Esophagus mucosa (tissue), 1 donor: ENCODE measurements around the gene KIF16B. TPM values are rescaled to one million over a fixed set of nuclear protein-coding genes. Genes with fewer than 3 reads are reported as not detected.

Source experiments
- ATAC-seq: fragments of 200-7000 bp; cut with Tn5 transposase; one replicate; pipeline ENCODE4 v1.9.1; 2020
- total RNA-seq: library from RNA; stranded (reverse); gene quantifications from one replicate; pipeline ENCODE4 v1.2.4, GENCODE V29; 2023
- donor health status: DM: yes; HTN: yes; CAD: no.

KIF16B gene
- total RNA-seq, 1 donor from 2014 or later: 12.7 TPM

GRCh38 chr20:16427571-16427970 lies 145.7 kb downstream of the KIF16B start:
- ATAC-seq: no peak

GRCh38 chr20:16424780-16425179 lies 148.5 kb downstream of the KIF16B start:
- ATAC-seq: no peak

- ATAC-seq: no peak
These were observed 149.7 kb downstream of the KIF16B start for GRCh38 chr20:16423311-16424212.

GRCh38 chr20:16419138-16419715 lies 154.0 kb downstream of the KIF16B start:
- ATAC-seq: no peak

- ATAC-seq: no peak
These were observed 154.6 kb downstream of the KIF16B start for GRCh38 chr20:16418616-16419015.

- no peak for ATAC-seq
These were observed 156.2 kb downstream of the KIF16B start for GRCh38 chr20:16417001-16417400.

- no peak for ATAC-seq
These were observed 157.9 kb downstream of the KIF16B start for GRCh38 chr20:16415071-16416053.

GRCh38 chr20:16412906-16413305 lies 160.3 kb downstream of the KIF16B start:
- no peak for ATAC-seq

- ATAC-seq: no peak
These were observed 161.9 kb downstream of the KIF16B start for GRCh38 chr20:16411361-16411760.

- ATAC-seq: no peak
These were observed 162.6 kb downstream of the KIF16B start for GRCh38 chr20:16410626-16411025.

GRCh38 chr20:16408981-16409380 lies 164.3 kb downstream of the KIF16B start:
- ATAC-seq: no peak

GRCh38 chr20:16407251-16408067 lies 165.8 kb downstream of the KIF16B start:
- ATAC-seq: no peak

GRCh38 chr20:16405254-16405653 lies 168.0 kb downstream of the KIF16B start:
- ATAC-seq: no peak

- ATAC-seq: no peak
These were observed 168.6 kb downstream of the KIF16B start for GRCh38 chr20:16404640-16405039.

GRCh38 chr20:16404171-16404570 lies 169.1 kb downstream of the KIF16B start:
- ATAC-seq: no peak

- no peak for ATAC-seq
These were observed 173.0 kb downstream of the KIF16B start for GRCh38 chr20:16400234-16400633.

- ATAC-seq: no peak
These were observed 173.4 kb downstream of the KIF16B start for GRCh38 chr20:16399801-16400200.

- no peak for ATAC-seq
These were observed 176.2 kb downstream of the KIF16B start for GRCh38 chr20:16397086-16397485.

GRCh38 chr20:16395366-16395765 lies 177.9 kb downstream of the KIF16B start:
- ATAC-seq: no peak

GRCh38 chr20:16394784-16395183 lies 178.5 kb downstream of the KIF16B start:
- no peak for ATAC-seq

- ATAC-seq: no peak
These were observed 179.4 kb downstream of the KIF16B start for GRCh38 chr20:16393836-16394235.

GRCh38 chr20:16393297-16393696 lies 180.0 kb downstream of the KIF16B start:
- no peak for ATAC-seq
